ENCODE results near the gene KLK6.
A peak's percentile ranks its signal among the peaks of the same experiment; 100 is the strongest.

Gene KLK6

DNA sequence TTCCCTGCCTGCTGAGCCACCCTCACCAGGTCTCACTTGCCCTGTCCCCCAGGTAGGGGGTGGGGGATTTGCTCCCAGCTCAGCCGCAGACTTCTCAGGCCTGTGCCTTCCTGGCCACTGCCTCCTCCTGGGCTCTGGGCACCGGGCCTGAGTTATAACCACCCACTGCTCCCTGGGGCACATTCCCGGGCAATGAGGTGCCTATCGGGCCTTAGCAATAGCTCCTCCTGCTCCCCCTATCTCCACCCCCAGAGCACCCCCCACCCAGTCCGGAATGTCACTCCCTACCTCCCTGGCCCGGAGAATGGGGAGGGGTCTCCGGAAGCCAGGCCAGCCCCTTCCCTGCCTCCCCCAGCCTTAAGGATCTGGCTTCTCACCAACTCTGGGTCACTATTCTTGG, 16.5 kb downstream of the KLK6 start, which contains the start of gene KLK5:
Gene KLK5 (minus strand): TSS at position 129 of the 400 bp plus-strand sequence. CDS start 381 bp downstream, outside the sequence.
- no peak for DNase-seq (ENCODE audit: low read depth, low spot score)

DNA sequence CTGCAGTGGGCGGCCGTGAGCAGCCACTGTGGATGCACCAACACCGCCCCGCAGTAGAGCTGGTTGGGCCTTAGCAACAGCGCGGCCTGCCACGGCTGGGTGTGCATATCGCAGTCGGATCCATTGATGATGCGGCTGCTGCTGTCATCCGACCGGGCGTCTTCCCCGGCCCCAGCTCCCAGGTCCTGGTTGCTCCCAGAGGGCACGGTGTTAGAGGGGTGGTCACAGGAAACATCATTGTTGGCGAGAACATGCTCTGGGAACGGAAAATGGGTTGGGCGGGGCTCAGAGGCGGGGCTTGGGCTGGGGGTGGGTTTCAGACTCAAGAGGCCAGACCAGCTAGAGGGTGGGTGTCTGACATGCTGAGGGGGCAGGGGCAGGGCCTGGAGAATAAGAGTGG, 19.5 kb downstream of the KLK6 start:
- DNase-seq (ENCODE audit: low read depth, low spot score): no peak

DNA sequence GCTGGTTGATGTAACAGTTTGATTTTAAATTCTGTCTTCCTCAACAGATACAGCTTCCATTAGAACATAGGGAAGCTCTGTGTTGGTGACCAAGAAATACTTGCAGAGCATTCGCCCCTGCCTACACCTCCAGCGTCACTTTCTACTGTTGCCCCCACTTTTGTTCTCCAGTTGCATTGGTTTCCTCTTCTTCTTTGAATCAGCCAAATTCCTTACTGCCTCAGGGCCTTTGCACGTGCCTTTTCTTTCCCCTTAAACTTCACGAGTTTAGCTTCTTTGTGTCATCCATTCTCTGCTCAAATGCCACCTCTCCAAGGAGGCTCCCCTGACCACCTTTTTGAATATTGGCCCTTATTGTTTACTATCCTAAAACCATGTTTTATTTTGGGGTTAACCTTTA, 22.3 kb downstream of the KLK6 start:
- DNase-seq (ENCODE audit: low read depth, low spot score): no peak

DNA sequence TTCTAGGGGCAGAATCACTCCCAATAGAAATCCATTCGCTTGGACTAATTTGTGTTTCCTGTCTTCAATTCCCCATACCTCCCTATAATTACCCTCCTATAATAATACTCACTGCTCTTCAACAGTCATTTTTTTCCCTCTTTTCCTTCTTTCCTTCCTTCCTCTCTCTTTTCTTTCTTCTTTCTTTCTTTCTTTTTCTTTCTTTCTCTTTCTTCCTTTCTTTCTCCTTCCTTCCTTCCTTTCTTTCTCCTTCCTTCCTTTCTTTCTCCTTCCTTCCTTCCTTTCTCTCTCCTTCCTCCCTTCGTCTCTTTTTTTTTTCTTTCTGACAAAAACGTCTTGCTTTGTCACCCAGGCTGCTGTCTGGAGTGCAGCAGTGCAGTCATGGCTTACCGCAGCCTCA, 24.6 kb downstream of the KLK6 start:
- DNase-seq (ENCODE audit: low read depth, low spot score): no peak

DNA sequence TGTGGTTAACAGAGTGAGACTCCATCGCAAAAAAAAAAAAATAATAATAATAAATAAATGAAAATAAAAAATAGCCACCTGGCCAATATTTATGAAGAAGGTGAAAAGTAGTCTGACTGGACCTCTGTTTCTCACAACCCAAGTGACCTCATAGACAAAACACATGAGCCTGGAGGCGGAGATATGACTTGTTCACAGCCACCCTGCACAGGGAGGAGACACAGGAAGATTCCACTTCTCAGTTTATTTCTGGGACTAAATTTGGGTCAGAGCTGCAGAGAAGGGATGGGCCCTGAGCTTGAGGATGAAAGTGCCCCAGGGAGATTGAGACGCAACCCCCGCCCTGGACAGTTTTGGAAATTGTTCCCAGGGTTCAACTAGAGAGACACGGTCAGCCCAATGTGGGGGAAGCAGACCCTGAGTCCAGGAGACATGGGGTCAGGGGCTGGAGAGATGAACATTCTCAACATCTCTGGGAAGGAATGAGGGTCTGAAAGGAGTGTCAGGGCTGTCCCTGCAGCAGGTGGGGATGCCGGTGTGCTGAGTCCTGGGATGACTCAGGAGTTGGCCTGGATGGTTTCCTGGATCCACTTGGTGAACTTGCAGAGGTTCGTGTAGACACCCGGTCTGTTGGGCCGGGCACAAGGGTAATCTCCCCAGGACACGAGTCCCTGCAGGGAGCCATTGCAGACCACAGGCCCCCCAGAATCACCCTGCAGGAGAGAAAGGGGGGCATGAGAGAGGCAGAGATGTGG, 26.1 kb downstream of the KLK6 start:
- no peak for DNase-seq (ENCODE audit: low read depth, low spot score)

DNA sequence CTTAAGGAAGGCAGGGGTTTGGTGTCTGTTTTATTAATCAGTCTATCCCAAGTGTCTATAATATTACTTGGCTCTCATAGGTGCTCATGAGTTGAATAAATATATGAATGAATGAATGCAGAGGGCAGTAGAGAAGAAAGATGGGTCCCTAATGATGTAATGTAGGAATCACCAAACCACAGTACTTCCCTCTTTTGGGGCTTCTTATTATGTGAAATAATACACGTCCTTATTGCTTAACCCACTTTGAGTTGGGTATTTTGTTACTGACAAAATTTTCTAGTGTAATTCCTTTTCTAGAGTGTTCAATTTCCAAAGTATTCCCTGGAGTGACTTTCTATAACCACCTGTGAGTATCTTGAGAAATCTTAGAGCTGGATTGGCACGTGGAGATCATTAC, 29.8 kb downstream of the KLK6 start:
- DNase-seq (ENCODE audit: low read depth, low spot score): no peak

DNA sequence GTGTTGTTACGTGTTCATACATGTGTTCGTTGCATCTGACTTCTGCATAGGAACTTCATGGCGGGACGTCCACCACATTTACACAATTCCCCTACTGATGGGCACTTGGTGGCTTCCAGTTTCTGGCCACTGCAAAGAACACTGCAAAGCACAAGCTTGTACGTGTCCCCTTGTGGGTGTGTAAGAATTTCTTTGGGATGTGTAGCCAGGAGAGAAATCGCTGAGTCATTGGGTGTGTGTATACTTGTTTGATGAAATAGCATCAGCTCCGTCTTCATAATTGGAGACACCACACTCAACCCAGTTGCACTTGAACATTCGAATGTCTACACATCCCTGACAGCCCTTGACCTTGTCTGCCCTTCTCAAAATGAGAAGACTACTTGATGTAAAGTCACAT, 35.8 kb downstream of the KLK6 start:
- DNase-seq (ENCODE audit: low read depth, low spot score): no peak

DNA sequence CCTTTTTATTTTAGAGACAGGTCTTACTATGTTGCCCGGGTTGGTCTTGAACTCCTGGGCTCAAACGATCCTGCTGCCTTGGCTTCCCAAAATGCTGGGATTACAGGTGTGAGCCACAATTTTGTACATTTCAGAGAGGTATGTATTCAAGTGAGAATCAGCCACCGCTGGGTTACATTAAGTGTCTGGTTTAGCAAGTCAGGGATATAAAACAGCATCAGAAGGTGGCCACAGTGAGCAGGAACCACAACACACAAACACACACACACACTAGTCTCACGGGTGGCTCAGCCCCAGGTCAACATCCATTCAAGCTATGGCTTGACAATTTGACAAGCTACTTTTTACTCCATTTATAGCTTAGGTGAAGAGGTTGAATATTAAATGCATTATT, 36.7 kb downstream of the KLK6 start:
- DNase-seq (ENCODE audit: low read depth, low spot score): no peak

DNA sequence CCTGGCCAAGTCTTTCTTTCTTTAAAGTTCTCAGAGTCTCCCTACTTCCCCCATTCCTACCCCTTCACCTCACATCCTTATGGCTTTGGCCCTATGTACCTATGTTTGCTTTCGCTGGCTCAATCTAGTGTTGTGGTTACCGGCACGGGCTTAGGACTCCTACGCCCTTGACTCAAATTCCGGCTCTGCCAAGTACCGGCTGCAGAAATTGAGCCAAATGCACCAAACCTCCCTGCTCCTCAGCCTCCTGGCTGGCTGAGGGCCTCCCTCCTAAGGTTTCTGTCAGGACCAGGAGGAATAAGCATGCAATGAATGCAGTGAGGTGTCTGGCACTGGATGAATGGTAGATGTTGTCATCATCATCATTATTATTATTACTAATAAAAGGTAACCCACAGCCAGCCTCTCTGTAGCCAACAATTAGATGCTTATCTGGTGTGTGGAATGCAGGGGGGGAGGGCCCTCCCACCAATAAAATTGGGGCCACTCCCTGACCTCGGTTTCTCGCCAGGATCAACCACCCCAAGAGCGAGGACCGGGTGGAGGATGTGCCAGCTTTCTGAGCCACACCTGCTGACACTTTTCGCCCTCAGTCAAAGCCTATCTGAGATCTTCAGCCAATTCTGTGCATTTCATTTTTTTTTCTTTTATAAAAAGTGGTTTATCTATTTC, 37.2 kb downstream of the KLK6 start:
- no peak for DNase-seq (ENCODE audit: low read depth, low spot score)

DNA sequence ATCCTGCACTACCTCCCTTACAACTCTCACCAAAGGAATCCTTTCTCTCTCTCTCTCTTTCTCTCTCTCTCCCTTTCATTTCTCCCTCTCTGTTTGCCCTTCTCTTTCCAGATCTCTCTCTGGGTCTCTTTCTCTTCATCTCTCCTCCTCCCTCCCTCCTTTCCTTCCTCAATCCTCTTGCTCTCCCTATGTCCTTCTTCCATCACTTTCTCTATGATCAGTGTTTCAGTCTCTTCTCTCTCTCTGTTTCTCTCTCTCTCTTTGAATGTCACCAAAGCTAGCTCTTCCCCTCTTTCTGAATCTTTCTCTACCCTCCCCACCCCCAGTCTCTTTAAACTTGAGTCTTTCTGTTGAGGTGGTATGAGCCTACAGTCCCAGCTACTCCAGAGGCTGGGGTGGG, 38.4 kb downstream of the KLK6 start:
- DNase-seq (ENCODE audit: low read depth, low spot score): no peak

DNA sequence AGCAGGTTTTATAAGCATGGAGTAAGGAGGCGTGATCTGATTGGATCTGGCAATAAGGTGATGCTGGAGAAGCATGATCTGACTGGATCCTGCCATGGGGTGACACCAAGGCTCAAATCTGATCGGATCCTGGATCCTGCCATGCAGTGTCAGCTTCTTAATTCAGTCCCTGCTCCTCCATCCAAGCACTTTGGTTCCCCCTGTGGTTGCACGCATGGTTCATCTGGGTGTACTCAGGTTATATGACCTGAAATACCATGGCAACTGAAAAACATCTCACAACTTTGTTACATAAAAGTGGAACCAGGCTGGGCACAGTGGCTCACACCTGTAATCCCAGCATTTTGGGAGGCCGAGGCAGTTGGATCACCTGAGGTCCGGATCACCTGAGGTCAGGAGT, 40.6 kb downstream of the KLK6 start:
- no peak for DNase-seq (ENCODE audit: low read depth, low spot score)

DNA sequence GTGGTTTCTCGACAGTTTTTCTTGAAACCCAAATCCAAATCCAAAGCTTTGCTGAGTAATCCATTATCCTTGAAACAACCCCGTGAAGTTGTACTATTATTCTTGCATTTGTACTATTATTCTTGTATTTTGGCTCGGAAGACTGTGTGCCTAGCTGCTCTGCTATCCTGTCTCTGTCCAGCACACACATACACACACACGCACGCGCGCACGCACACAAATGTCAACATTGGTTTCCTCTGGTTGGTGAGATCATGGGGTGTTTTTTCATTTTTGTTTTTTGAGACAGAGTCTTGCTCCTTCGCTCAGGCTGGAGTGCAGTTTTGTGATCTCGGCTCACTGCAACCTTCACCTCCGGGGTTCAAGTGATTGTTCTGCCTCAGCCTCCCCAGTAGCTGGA, 43.2 kb downstream of the KLK6 start:
- no peak for DNase-seq (ENCODE audit: low read depth, low spot score)

DNA sequence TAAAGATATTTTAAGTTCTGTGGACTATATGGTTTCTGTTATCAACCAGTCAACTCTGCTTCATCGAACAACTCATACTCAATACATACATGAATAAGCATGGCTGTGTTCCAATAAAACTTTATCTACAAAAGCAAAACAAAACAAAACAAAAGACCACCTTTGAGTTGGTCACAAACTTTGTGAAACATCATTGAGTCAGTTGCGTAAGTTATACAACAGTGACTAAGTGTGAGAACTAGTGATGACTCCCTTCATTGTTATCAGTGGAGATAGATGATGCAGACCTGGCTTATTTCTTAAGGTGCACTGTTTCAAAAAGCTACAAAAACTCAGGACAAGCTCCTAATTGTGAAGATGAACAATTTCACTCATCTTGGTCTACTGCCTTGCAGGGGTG, 43.7 kb downstream of the KLK6 start:
- no peak for DNase-seq (ENCODE audit: low read depth, low spot score)

DNA sequence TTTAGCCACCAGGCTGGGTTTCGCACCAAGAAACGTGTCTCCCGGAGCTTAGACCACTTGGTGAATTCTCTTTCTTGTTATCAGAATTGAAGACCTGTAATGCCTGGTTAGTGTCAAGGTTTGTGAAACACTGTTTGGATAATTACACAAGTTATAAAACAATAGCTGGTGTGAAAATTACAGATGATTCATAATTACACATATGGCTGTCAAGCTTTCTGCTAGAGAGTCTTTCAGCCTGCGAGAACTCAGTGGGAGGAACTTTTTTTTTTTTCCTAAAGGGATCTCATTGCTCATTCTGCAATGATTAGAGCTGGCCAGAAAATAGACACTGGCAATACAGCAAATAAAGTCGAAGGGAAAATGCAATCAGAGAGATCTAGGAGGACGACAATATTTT, 44.8 kb downstream of the KLK6 start:
- no peak for DNase-seq (ENCODE audit: low read depth, low spot score)

DNA sequence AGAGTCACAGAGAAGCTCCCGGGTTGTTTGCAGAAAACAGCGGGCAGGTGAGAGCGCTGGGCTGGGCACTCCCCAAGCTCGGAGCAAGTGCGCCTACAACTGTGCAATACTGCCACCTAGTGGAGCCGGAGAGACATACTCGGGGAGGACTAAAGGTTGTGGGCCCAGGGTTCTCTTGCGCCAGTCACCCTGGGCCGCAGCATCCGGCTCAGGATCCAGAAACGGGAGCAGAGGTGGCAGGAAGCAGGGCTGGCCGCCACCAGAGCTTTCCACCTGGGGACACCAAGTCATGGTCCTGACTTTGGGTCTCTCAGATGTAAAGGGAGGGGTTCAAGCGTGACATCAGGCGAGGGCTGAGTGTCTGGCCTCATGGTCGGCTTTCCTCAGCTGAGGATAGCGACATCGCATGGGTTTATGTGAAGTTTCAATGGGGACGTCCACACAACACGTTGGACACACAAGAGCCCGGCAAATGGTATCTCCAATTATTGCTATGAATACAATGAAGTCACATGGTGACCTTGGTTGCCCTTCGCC, 47.0 kb downstream of the KLK6 start:
- DNase-seq (ENCODE audit: low read depth, low spot score): peak; percentile 67

DNA sequence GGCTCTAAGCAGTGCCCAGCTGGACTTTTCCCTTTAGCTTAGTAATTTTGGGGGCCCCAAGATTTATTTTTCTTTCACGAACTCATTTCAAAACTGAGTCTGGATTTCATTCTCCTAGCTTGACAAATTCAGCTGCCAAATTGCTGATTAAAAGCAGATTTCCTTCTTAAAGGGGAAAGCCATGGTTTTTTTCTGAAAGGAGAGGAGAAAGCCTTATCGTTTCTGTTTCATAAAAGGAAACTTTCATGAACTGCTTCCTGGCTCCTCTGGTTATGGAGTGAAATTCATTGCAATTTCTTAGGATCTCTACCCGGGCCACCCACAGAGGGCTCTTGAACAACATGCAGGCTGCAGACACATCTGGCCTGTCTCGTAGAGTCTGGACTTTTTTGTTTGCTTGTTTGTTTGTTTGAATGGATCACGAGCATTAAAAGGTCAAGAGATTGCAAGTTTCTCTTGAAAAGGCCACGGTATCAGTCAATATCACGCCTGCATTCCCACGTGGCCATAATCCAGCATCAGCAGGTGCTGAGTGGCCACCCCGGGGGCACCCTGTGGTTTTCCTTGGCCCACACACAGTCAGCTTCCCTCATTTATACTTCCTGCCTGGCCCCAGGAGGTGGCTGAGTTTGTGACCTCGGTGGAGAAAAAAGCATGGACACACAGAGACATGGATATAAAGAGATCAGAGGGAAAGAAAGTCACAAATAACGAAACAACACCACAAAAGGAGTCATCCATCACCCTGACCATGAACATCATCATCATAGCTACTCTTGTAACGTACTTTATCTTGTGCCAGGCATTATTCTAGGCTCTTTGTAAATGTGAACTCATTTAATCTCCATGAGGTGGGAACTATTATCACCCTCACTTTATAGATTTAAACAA, 47.7 kb downstream of the KLK6 start:
- DNase-seq (ENCODE audit: low read depth, low spot score): no peak

DNA sequence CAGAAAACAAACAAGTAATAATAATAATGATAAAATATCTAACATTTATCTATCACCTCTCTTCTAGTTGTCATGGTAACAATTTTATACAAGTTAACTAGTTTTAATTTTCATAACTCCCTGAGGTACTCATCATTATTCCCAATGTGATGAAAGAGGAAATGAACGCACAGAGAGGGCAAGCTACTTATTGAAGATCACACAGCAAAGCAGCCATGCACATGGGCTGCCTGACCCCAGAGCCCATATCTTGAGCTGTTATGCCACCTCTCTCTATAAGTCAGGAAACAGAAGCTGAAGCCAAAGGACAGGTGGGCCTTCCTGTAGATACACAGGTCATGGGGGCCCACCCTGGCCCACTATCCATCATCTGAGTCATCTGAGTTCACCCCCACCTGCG, 53.3 kb downstream of the KLK6 start:
- no peak for DNase-seq (ENCODE audit: low read depth, low spot score)

DNA sequence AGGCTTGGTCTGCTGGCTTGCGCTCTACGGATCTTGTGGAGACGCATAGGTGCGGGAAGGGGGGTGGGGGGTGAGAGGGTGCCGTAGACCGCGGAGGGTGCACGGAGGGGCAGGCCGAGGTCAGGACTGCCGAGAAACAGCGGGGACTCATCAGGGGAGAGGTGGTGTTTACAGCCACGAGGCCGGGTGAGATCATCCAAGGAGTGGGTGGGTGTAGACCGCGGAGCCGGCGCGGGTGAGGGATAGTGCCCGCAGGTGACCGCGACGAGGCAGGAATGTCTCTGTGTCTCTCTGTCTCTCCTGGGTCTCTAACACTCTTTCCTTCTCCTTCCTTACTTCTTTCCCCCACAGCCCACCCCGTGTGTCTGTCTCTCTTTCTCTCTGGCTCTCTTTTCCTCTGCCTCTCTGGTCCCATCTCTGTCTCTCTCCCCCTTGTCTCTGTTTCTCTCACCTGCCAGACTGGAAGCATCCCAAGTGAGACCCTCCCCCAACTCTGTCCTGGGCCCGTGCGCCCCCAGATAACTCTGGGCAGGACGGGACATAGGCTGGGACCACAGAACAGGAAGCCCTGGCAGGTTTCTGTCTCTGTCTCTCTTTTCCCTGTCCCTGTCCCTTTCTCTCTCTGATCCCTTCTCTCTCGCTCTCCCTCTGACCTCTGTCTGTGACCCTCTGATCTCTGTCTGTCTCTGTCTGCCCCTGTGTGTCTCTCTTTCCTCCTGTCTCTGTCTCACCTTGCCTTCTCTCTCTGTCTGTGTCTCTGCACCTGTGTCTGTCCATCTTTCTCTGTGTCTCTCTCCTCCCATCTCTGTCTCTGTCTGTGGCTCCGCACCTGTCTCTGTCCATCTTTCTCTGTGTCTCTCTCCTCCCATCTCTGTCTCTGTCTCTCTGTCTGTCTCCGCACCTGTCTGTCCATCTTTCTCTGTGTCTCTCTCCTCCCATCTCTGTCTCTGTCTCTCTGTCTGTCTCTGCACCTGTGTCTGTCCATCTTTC, 56.4 kb downstream of the KLK6 start:
- DNase-seq (ENCODE audit: low read depth, low spot score): no peak

DNA sequence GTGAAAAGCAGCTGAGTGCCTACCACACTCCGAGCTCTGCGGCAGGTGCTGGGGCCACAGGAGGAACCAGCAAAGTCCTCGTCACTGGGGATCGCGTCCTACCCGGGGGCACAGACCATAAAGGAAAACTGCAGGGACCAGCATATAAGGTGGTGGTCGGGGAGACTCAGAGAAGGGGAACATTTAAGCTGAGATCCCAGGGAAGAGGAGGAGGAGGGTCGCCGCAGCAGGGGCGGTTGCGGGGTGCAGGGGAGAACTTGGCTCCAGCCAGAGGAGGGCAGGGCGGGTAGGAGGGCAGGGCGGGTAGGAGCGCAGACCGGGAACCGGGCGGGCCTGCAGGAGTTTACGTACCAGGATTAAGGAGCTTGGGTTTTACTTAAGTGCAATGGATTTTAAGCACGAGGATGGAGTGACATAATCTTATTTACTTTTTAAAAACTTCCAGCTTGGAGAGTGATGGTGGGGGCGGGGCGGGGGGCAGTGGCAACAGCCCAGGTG, 57.2 kb downstream of the KLK6 start:
- no peak for DNase-seq (ENCODE audit: low read depth, low spot score)

DNA sequence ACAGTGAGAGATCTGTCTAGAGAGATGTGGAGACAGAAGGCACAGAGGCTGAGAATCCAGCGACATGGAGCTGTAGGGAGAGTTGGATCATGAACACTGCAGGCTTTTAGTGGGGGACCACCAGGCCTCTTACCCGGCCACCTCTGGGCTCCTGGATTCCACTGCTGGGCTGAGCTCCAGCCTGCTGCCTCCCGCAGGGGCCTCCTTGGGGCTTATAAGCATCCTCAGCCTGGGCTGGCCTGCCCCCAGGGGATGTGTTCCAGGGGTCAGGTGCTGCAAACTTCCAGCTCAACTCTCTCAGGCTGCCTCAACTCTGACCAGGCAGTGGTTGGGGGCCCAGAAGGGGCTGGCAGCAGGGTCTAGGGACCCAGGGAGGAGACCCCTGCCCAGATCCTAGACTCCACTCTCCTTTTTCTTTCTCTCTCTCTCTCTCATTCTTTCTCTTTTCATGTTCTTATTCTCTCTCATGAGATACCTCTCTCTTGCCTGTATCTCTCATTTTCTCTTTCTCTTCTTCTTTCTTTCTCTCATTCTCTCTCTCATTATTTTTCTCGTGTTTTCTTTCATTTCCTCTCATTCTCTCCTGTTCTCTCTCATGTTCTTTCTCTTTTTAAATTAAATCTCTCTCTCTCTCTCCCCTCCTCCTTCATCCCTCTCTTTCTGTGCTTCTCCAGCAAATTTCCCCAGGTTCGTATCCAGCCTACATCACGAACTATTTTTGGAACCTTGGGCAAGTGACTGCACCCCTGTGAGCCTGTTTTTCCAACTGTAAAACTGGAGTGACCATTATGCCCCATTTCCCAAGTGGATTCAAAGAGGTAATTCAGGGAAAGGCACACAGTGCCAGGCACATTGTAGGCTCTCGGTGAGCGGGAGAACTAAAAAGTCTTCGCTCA, 57.9 kb downstream of the KLK6 start, which contains the start of gene KLK4:
Gene KLK4 (minus strand): TSS at position 190 of the 896 bp plus-strand sequence. CDS start 657 bp downstream, outside the sequence.
- no peak for DNase-seq (ENCODE audit: low read depth, low spot score)
